ENCODE data around the gene CYP2E1.
A peak's percentile ranks its signal among the peaks of the same experiment; 100 is the strongest.
"Not testable (repeated sequence)": the region's sequence is repeated elsewhere in the genome, so short reads cannot be mapped to it uniquely, and the experiment has no call there.

Gene CYP2E1

DNA sequence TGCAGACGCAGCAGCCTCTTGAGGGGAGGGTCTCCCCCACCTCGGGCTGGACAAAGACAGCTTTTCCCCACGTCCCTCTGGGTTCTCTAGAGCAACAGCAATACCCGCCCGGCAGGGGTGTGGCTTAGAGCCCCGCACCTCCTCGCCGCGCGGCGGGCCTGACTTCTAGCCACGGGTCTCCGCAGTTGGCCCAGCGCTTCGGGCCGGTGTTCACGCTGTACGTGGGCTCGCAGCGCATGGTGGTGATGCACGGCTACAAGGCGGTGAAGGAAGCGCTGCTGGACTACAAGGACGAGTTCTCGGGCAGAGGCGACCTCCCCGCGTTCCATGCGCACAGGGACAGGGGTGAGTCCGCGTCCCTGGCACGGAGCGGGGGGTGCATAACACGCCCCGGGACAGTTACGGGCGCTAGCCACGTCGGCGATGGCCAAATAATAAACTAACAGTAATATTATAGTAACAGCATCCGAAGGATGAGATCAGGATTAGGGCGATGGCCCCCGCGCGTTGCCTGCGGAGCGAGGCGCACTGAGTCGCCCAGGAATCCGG, 1.2 kb downstream of the CYP2E1 start:
- DNase-seq: peak in 2 of 58 donors; percentile 11 to 44

DNA sequence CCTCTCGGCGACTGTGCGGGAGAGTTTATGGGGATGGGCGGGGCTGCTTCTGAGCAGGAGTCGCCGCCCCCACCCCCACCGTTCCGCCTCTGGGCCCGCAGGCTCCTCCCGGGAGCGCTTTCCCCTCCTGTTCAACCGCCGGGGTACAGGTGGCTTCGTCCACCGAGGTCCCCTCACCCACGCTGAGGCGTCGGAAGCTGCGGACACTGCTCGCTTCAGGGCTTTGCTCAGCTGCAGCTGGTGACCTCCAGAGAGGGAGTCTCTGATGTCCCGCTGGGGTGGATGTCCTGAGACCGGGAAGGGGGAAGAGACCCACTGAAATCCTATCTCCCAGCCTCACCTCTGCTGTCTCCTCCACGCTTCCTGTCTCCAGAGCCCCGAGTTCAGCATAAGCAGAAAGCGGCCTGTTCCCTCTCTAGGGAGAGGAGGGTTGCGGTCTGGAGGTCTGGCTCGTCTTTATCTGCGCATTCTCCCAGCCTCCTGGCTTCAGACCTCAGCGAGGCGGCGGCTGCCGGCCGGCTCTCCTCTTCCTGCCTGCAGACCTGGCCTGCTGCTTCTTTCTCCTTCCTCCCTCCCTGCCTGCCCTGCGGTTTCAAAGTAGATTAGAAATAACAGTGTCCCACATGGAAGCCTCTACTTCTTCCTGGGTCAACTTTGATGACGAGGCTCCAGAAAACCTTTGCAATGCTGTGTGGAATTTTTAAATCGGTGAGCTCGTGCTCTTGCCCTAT, 1.8 kb downstream of the CYP2E1 start:
- peak in 4 of 58 donors; percentile 14 to 50 (median 34) for DNase-seq

DNA sequence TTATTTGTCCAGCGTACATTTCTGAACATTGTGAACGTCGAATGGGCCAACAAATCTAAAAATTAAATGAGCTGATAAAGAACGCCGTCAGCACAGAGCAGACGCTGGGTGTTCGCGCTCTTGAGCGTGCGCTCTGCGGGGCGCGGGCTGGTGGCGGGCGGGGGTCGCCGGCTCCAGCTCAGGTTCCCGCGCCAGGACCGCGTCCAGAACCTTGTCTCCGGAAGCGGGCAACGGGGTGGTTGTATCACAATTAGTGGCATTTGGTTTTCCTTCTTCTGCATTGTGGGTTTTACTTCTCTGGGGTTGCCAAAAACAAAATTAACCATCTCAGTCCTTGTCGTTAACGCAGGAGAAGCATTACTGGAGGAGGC, 2.4 kb downstream of the CYP2E1 start:
- no peak for DNase-seq

GRCh38 chr10:133530506-133530905, 3.3 kb downstream of the CYP2E1 start:
- no peak for DNase-seq

- peak in 2 of 58 donors; percentile 13 to 26 for DNase-seq
These were observed 5.7 kb downstream of the CYP2E1 start for GRCh38 chr10:133532871-133533270.

GRCh38 chr10:133534417-133534816, 7.3 kb downstream of the CYP2E1 start:
- no peak for DNase-seq

DNA sequence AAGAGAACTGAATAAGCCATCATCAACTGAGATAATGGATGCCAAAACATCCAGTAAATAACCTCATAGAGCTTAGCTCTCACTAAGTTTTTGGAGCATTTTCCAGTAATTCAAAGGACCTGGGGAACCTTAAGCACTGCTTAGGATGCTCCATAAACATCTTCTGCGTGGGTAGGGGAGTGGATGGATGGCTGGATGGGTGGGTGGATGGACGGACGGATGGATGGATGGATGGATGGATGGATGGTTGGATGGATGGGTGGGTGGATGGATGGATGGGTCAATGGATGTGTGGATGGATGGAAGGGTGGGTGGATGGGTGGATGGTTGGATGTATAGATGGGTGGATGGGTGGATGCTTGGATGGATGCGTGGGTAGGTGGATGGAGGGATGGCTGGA, 9.0 kb downstream of the CYP2E1 start:
- DNase-seq: no peak

- no peak for DNase-seq
These were observed 10.7 kb downstream of the CYP2E1 start for GRCh38 chr10:133537546-133538545.

GRCh38 chr10:133541441-133541975, 14.3 kb downstream of the CYP2E1 start:
- not testable (repeated sequence) for DNase-seq

- DNase-seq: no peak
These were observed 17.3 kb downstream of the CYP2E1 start for GRCh38 chr10:133544506-133544905.

GRCh38 chr10:133554600-133554999, 27.4 kb downstream of the CYP2E1 start:
- DNase-seq: no peak

GRCh38 chr10:133555521-133555920, 28.4 kb downstream of the CYP2E1 start:
- DNase-seq: no peak

DNA sequence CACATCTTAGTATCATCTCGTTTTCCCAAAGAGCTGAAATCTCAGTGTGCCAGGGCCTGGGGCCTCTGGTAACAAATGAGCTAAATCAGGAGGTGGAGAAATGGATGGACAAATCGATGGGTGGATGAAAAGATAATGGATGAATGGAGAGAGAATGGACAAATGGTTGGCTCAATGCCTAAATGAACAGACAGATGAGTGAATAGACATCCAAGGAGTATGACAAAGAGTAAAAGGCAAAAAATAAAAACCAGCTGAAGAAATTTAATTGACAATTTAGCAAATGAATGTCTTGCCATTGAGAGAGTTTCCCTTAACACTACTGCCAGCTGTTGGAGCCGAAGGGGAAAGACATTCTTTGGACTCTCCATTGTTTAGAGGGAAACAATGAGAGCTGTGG, 30.2 kb downstream of the CYP2E1 start:
- no peak for DNase-seq

DNA sequence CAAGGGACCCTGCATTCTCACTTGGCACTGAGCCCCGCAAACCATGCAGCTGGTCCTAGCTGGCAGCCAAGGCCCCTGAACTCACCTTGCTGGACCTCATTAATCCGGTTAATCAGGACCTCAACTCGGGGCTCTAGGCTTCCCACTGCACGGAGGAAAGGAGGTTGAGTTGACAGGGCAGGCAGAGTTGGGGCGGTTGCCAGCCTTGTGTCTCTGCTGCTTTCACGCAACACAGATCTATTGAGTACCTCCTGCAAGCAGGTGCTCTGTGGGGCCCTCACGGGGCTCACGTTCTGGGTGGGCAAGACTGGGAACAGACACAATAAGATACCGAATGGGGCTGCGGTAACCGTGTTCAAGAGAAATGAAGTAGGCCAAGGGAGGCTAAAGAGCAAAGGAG, 32.1 kb downstream of the CYP2E1 start:
- no peak for DNase-seq

GRCh38 chr10:133564816-133565215, 37.7 kb downstream of the CYP2E1 start:
- no peak for DNase-seq

GRCh38 chr10:133565441-133566294, 38.5 kb downstream of the CYP2E1 start, which contains the start of gene SYCE1:
TSS of gene SYCE1 (minus strand) at chr10:133565583. CDS start at chr10:133565529, 54 bp downstream.
- peak in 10 of 58 donors; percentile 5 to 44 (median 18) for DNase-seq

DNA sequence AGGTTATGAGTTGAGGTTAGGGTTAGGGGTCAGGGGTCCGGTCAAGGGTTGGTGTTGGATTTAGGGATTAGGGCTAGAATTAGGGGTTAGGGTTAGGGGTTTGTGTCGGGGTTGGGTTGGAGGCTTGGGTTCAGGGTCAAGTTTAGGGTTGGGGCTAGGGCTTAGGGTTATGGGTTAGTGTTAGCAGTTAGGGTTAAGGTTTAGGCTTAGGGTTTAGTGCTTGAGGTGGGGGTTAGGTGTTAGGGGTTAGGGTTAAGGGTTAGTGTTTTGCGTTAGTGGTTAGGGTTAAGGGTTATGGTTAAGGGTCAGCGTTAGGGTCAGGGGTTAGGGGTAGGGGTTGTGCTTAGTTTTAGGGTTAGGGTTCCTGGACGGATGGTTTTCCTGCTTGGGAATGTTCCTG, 40.0 kb downstream of the CYP2E1 start:
- no peak for DNase-seq

DNA sequence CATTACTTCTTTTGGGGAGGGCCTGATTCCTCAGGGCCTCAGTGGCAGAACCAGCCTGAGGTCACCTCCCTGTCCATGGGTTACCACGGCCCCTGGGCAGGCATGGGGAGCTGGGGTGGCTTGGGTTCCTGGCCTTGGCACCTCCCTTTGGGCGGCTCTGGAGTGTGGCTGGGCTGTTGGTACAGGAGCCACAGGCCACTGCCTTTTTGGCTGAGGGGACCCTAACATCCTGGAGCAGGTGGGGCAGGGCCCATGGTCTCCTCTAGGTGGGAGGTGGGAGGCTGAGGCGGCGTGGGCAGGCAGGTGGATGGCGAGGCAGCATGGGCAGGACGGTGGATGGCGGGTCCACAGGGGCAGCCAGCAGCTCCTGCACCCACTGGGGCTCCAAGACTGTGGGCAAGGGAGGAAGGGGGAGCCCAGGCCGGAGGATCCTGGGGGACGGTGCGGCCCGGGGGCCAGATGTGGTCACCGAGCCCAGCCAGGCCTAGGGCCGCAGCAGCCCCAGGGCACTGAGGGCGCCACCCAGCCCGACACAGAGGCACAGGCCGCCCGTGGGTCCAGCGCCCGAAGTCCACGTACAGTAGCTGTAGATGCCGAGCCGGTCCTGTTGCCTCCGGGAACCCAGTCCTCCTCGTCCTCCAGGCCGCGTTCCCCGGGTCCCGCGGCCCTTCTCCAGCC, 40.6 kb downstream of the CYP2E1 start:
- no peak for DNase-seq

GRCh38 chr10:133568287-133568614, 41.1 kb downstream of the CYP2E1 start:
- no peak for DNase-seq
